T-cell (primary cell): Measurements from ENCODE around the gene GALNS. TPM values are rescaled to one million over a fixed set of nuclear protein-coding genes. Genes with fewer than 3 reads are reported as not detected.

ENCODE experiments used
- ATAC-seq, 4 experiments: fragments of 200-7000 bp in 3 of 4; fragments of 150-1000 bp in 1 of 4; cut with Tn5 transposase; replicated peaks in 1 of 4; 1 replicate in 3 of 4; 2 replicates in 1 of 4; pipeline ENCODE4 v1.10.0; 2021; ENCODE audit warnings: moderate library complexity in 3 of 4, mild to moderate bottlenecking in 2 of 4, moderate number of reproducible peaks in 1 of 4
- CTCF ChIA-PET, 2 donors: fragments of 300-600 bp; sonication (Branson Sonifier 250); formaldehyde crosslinking; loops; one replicate each; lab custom pipeline; 2022; ENCODE audit warnings: antibody characterized with exemption in 2 of 2; lab: Charles Lee
- POLR2A ChIA-PET, 2 donors: fragments of 300-600 bp; sonication (Branson Sonifier 250); formaldehyde crosslinking; loops; one replicate each; lab custom pipeline; 2022; ENCODE audit warnings: antibody characterized with exemption in 2 of 2; lab: Charles Lee
- DNase-seq, 35 experiments: peaks; one replicate each; pipeline versions ENCODE4 v3.0.0 to v3.0.0-alpha.2; 2013 to 2023
- H3K27ac ChIP-seq: one replicate; pipeline ENCODE4 v1.5.1; 2013; ENCODE audit warnings: low read length
- H3K27me3 ChIP-seq, 2 experiments: replicated peaks in 1 of 2; 1 replicate in 1 of 2; 2 replicates in 1 of 2; pipeline versions ENCODE4 v1.6.1 to v1.7.0; 2013; ENCODE audit warnings: low read length in 1 of 2, mixed read lengths in 1 of 2; ENCODE audit not compliant: control insufficient read depth in 2 of 2, insufficient read depth in 2 of 2; ENCODE audit errors: extremely low read depth in 1 of 2
- H3K36me3 ChIP-seq, 2 donors: 1 replicate in 1 of 2; 2 replicates in 1 of 2; pipeline versions ENCODE4 v1.6.1 to v1.7.0; 2013; ENCODE audit warnings: low read length in 1 of 2; ENCODE audit not compliant: control insufficient read depth in 2 of 2, insufficient read depth in 1 of 2; ENCODE audit errors: extremely low read depth in 1 of 2
- H3K4me1 ChIP-seq, 2 experiments: 1 replicate in 1 of 2; 2 replicates in 1 of 2; pipeline versions ENCODE4 v1.6.1 to v1.7.0; 2013; ENCODE audit warnings: low read length in 2 of 2, mixed read lengths in 1 of 2; ENCODE audit not compliant: insufficient read depth in 2 of 2, control insufficient read depth in 1 of 2; ENCODE audit errors: extremely low read depth in 1 of 2
- H3K4me3 ChIP-seq, 2 donors: 1 replicate in 1 of 2; 2 replicates in 1 of 2; pipeline versions ENCODE4 v1.5.1 to v1.7.0; 2013; ENCODE audit warnings: mild to moderate bottlenecking in 2 of 2, low read length in 1 of 2, moderate library complexity in 1 of 2; ENCODE audit not compliant: control insufficient read depth in 1 of 2; ENCODE audit errors: extremely low read depth in 1 of 2
- H3K9me3 ChIP-seq: 2 replicates; pipeline ENCODE4 v1.7.0; 2013
- H3K27ac Mint-ChIP-seq, 2 donors: one replicate each; pipeline ENCODE4 v1.8.0; 2020 to 2021; ENCODE audit warnings: mild to moderate bottlenecking in 2 of 2, mixed read lengths in 2 of 2
- H3K27me3 Mint-ChIP-seq, 2 donors: one replicate each; pipeline ENCODE4 v1.8.0; 2021 to 2022; ENCODE audit warnings: mixed read lengths in 2 of 2
- H3K36me3 Mint-ChIP-seq: one replicate; pipeline ENCODE4 v1.8.0; 2021; ENCODE audit warnings: mixed read lengths
- H3K4me1 Mint-ChIP-seq, 3 donors: one replicate each; pipeline ENCODE4 v1.8.0; 2020 to 2022; ENCODE audit warnings: mixed read lengths in 3 of 3, mild to moderate bottlenecking in 1 of 3
- H3K4me3 Mint-ChIP-seq, 3 donors: one replicate each; pipeline ENCODE4 v1.8.0; 2020 to 2022; ENCODE audit warnings: mild to moderate bottlenecking in 3 of 3, mixed read lengths in 3 of 3, moderate library complexity in 3 of 3
- H3K9me3 Mint-ChIP-seq, 3 donors: one replicate each; pipeline ENCODE4 v1.8.0; 2020 to 2022; ENCODE audit warnings: mixed read lengths in 3 of 3
- WGBS: methylation state at CpG from one replicate; pipeline ENCODE4 v1.1.5; 2013; ENCODE audit warnings: missing lambda C conversion rate; ENCODE audit not compliant: insufficient coverage; 5-methylcytosine and 5-hydroxymethylcytosine counted together
- total RNA-seq, 35 experiments: library from RNA in 6 of 35; stranded (reverse) in 6 of 35; fragments of 120-200 nt in 1 of 35; gene quantifications; one replicate each; pipeline versions ENCODE4 v1.2.1 to v1.2.4 and lab custom pipeline; 2013 to 2026

Gene GALNS
- total RNA-seq, 5 donors from 2014 or later (not counting 1 experiment from before 2014, with no cell fraction given): 47.6 to 68.4 (median 58.4) TPM

DNA sequence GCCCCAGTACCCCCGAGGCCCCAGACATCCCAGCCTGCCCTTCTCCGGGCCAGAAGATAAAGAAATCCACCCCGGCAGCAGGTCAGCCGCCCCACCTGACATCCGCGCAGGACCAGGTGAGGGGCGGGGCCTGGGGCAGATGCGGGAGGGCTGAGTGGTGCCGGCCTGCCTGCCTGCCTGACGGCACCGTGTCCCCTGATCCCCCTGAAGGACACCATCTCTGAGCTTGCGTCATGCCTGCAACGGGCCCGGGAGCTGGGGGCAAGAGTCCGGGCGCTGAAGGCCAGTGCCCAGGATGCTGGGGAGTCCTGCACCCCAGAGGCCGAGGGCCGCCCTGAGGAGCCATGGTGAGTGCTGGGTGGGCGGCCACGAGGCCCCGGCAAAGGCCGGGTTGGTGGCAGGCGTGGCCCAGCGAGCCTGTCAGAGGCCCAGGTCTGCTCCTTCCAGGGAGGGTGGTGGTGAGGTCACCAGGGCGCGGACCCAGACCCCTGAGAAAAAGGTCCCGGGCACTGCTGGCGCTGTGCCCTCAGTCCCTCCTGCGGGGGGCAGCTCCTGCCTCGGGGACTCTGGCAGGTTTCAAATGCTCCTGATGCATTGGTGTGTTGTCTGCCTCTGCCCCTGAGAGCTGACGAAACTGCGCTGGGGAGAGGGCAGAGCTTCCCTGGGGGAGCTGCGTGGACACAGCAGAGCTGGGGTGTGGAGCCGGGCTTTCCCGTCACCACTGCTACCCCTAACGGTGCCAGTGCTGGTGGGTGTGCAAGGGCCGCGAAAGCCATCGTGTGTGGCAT, 52.0 kb downstream of the GALNS start:
- 31% methylated on average over 32 of the region's 39 CpGs for WGBS
- Mint-ChIP-seq H3K9me3 (no peaks in the 10 kb centered on the region), H3K36me3 (no peaks in the 10 kb centered on the region), H3K4me1 (peaks cover 16 to 28% (median 21%) of the 10 kb centered on the region in 3 donors), H3K27ac (no peak overlapping the region), H3K27me3 (no peaks in the 10 kb centered on the region), H3K4me3 (peak overlapping the region; percentile 28 to 84 (median 37))
- POLR2A ChIA-PET: no interaction called here
- Histone ChIP-seq H3K27me3 (peaks cover 0 to 6% of the 10 kb centered on the region in 2 experiments), H3K36me3 (peaks cover 8 to 13% of the 10 kb centered on the region in 2 donors), H3K4me1 (peaks cover 3 to 50% of the 10 kb centered on the region in 2 experiments), H3K27ac (no peak overlapping the region), H3K4me3 (no peak overlapping the region), H3K9me3 (no peaks in the 10 kb centered on the region)
- CTCF ChIA-PET: no interaction called here
- no peak for ATAC-seq
- peak in 1 of 35 experiments; percentile 14 for DNase-seq

DNA sequence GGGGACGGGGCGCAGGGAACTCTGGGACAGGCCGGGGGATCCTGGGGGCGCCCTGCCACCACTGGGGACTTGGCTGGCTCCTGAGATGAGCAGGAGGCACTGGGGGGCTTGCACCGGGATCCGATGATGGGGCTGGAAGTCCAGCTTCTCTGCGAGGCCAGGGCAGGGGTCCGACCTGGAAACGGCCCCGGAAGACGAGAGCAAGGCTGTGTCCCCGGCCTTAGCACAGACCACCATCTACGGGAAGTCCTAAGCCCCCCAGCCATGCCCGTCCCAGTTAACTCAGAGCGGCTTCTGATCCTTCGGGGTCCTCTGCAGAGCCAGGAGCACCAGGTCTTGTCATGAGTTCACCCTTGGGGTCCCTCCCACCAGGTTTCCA, 52.6 kb downstream of the GALNS start:
- no peaks in the 10 kb centered on the region for H3K9me3 ChIP-seq
- H3K9me3 Mint-ChIP-seq: no peaks in the 10 kb centered on the region
- H3K36me3 ChIP-seq: peaks cover 7 to 8% of the 10 kb centered on the region in 2 donors
- no peak overlapping the region for H3K4me3 ChIP-seq
- H3K27me3 Mint-ChIP-seq: no peaks in the 10 kb centered on the region
- H3K27ac ChIP-seq: no peak overlapping the region
- H3K27me3 ChIP-seq: peaks cover 0 to 6% of the 10 kb centered on the region in 2 experiments
- peaks cover 16 to 26% (median 21%) of the 10 kb centered on the region in 3 donors for H3K4me1 Mint-ChIP-seq
- CTCF ChIA-PET: no interaction called here
- peaks cover 5 to 51% of the 10 kb centered on the region in 2 experiments for H3K4me1 ChIP-seq
- 1% methylated on average over 16 of the region's 16 CpGs for whole genome bisulfite sequencing
- POLR2A ChIA-PET: no interaction called here
- H3K36me3 Mint-ChIP-seq: no peaks in the 10 kb centered on the region
- H3K27ac Mint-ChIP-seq: no peak overlapping the region
- no peak for DNase-seq
- no peak for ATAC-seq
- peak overlapping the region; percentile 28 to 84 (median 37) for H3K4me3 Mint-ChIP-seq

DNA sequence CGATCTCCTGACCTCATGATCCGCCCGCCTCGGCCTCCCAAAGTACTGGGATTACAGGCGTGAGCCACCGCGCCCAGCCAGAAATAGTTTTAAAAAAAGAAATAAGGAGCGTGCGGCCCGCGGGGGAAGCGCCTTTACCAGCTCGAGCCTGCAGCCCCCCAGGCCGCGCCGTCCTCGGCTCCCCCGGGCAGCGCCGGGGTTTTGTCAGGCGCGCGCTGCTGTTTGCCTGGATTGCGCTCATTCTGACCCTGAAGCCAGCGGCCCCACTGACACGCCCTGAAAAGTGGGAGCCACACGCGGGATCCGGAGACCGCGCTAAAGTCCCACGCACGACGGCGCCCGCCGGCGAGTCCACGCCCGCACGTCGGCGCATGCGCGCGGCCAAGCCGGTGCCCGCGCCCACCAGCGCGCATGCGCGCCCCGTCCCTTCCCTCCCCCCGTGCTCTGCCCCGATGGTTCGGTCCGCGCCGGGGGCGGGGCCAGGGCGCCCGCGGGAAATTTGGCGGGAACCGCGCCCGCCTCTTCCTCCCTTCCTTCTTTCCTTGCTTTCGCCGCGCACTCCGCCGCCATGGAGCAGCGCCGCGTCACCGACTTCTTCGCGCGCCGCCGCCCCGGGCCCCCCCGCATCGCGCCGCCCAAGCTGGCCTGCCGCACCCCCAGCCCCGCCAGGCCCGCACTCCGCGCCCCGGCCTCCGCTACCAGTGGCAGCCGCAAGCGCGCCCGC, 53.3 kb downstream of the GALNS start, which contains the start of gene CDT1:
Gene CDT1 (plus strand): TSS at position 526 of the 724 bp plus-strand sequence. CDS start 43 bp downstream, at position 569.
- Histone ChIP-seq H3K4me1 (peaks cover 5 to 51% of the 10 kb centered on the region in 2 experiments), H3K4me3 (peak within 1 kb of the TSS; percentile 64 to 78), H3K27ac (peak within 1 kb of the TSS; percentile 18), H3K36me3 (peaks cover 3 to 8% of the 10 kb centered on the region in 2 donors), H3K27me3 (peaks cover 0 to 6% of the 10 kb centered on the region in 2 experiments), H3K9me3 (no peaks in the 10 kb centered on the region)
- DNase-seq: peak; percentile 52 to 92 (median 74)
- ChIA-PET POLR2A (interaction anchor here in 1 of 2 donors (0.8 kb wide), 1 partner anchor 9 kb away, joined by 5 read pairs; no protein-coding TSS in a partner anchor), CTCF (interaction anchor here in 1 of 2 donors (0.6 to 0.7 kb wide), 4 partner anchors 9 to 52 kb away, joined by 3 to 5 read pairs (median 4); no protein-coding TSS in a partner anchor)
- WGBS: under 1% methylated on average over 88 of the region's 98 CpGs
- peaks cover 16 to 25% (median 18%) of the 10 kb centered on the region in 3 donors for H3K4me1 Mint-ChIP-seq
- H3K27me3 Mint-ChIP-seq: no peaks in the 10 kb centered on the region
- no peaks in the 10 kb centered on the region for H3K9me3 Mint-ChIP-seq
- H3K27ac Mint-ChIP-seq: peak within 1 kb of the TSS; percentile 79 to 82
- peak within 1 kb of the TSS; percentile 82 to 84 (median 84) for H3K4me3 Mint-ChIP-seq
- H3K36me3 Mint-ChIP-seq: no peaks in the 10 kb centered on the region
- peak; percentile 69 to 76 (median 72) for ATAC-seq

DNA sequence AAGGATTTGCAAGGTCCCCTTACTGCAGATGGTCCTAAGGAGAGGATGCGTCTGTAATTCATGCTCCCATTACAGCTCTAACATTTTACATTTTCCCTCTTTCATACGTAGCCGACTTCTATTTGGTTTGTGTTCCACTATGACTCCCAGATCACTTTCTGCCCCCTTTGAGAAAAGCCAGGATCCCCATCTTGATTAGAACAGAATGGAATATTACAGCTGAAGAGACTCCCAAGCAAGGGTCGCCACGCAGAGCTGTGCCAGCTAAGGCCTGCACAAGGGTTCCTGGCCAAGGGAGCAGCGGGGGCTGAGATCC, 56.5 kb downstream of the GALNS start:
- DNase-seq (no peak), ATAC-seq (no peak)
- Mint-ChIP-seq H3K27ac (peak overlapping the region; percentile 23 to 45), H3K4me1 (peaks cover 20 to 32% (median 27%) of the 10 kb centered on the region in 3 donors), H3K27me3 (no peaks in the 10 kb centered on the region), H3K9me3 (no peaks in the 10 kb centered on the region), H3K36me3 (no peaks in the 10 kb centered on the region), H3K4me3 (peak overlapping the region in 1 of 3 donors; percentile 25)
- no peak overlapping the region for H3K4me3 ChIP-seq
- H3K4me1 ChIP-seq: peaks cover 7 to 61% of the 10 kb centered on the region in 2 experiments
- no peaks in the 10 kb centered on the region for H3K9me3 ChIP-seq
- WGBS: 95% methylated on average over 4 of the region's 6 CpGs
- CTCF ChIA-PET: no interaction called here
- no peaks in the 10 kb centered on the region for H3K36me3 ChIP-seq
- peaks cover 0 to 6% of the 10 kb centered on the region in 2 experiments for H3K27me3 ChIP-seq
- POLR2A ChIA-PET: no interaction called here
- no peak overlapping the region for H3K27ac ChIP-seq

DNA sequence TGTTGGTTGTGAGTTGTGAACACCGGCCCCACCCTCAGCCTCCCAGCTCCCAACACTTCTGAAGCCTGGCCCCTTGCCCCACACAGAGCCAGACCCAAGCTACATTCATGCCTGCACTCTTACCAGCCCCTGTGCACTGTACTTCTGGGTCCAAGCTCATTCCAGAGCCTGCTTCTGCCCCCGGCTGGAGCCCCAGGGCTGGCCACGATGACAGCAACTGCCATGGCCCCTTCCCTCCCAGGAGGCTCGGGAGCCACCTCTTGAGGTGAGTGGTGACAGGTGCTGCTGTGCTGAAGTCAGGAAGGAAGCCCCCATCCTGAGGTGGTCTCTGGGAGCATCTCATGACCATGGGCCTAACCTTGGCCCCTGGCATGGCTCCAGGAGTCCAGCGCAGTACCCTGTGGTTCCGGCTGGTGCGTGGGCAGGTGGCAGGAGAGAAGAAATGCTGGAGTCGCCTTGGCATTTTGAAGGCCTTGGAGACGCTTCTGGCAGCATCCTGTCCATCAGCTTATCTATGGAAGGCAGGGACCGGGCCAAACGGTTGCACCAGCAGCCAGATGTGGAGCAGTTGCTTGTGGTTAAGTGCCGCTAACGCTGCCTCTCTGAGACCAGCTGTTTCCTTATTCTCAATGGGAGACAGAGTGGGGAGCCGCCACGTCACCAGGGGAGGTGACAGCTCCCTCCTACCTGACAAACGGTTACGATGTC, 57.0 kb downstream of the GALNS start:
- 53% methylated on average over 12 of the region's 17 CpGs for WGBS
- Histone ChIP-seq H3K36me3 (no peaks in the 10 kb centered on the region), H3K9me3 (no peaks in the 10 kb centered on the region), H3K4me3 (no peak overlapping the region), H3K27me3 (peaks cover 0 to 4% of the 10 kb centered on the region in 2 experiments), H3K27ac (no peak overlapping the region), H3K4me1 (peaks cover 8 to 61% of the 10 kb centered on the region in 2 experiments)
- Mint-ChIP-seq H3K27me3 (no peaks in the 10 kb centered on the region), H3K4me1 (peaks cover 25 to 37% (median 32%) of the 10 kb centered on the region in 3 donors), H3K4me3 (peak overlapping the region in 1 of 3 donors; percentile 25), H3K27ac (no peak overlapping the region), H3K36me3 (no peaks in the 10 kb centered on the region), H3K9me3 (no peaks in the 10 kb centered on the region)
- peak in 5 of 35 experiments; percentile 24 to 55 (median 44) for DNase-seq
- peak in 1 of 4 experiments; percentile 20 for ATAC-seq
- POLR2A ChIA-PET: no interaction called here
- CTCF ChIA-PET: no interaction called here
